ENCODE results near the gene TRIM52. TPM values are rescaled to one million over a fixed set of nuclear protein-coding genes. Genes with fewer than 3 reads are reported as not detected.
A peak's percentile ranks its signal among the peaks of the same experiment; 100 is the strongest.

Gene TRIM52
- total and polyA plus RNA-seq, 2 of the 13 experiments (the other 11 are each of a cell fraction or from before 2014, with no cell fraction given): 7.2 to 11.6 TPM

GRCh38 chr5:181243564-181244343 is 17.2 kb downstream of the TRIM52 start, which contains the start of gene RACK1 (continued):
- TF ChIP-seq, protein P1, sequence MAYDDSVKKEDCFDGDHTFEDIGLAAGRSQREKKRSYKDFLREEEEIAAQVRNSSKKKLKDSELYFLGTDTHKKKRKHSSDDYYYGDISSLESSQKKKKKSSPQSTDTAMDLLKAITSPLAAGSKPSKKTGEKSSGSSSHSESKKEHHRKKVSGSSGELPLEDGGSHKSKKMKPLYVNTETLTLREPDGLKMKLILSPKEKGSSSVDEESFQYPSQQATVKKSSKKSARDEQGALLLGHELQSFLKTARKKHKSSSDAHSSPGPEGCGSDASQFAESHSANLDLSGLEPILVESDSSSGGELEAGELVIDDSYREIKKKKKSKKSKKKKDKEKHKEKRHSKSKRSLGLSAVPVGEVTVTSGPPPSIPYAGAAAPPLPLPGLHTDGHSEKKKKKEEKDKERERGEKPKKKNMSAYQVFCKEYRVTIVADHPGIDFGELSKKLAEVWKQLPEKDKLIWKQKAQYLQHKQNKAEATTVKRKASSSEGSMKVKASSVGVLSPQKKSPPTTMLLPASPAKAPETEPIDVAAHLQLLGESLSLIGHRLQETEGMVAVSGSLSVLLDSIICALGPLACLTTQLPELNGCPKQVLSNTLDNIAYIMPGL (CRISPR knock-in tag; IDR thresholded peaks at IDR 0.05; ENCODE audit: borderline replicate concordance in 1 of 2, low read depth in 1 of 2): peak; percentile 85 to 89
- no peak for TF ChIP-seq ZMAT3 (CRISPR knock-in tag; conservative IDR thresholded peaks at IDR 0.05)
- no peak for TF ChIP-seq PRDM15 (CRISPR knock-in tag; IDR thresholded peaks at IDR 0.05)
- TF ChIP-seq MEIS2 (CRISPR knock-in tag; IDR thresholded peaks at IDR 0.05): no peak
- TF ChIP-seq RELA (CRISPR knock-in tag; IDR thresholded peaks at IDR 0.05): no peak
- TF ChIP-seq, protein P2, sequence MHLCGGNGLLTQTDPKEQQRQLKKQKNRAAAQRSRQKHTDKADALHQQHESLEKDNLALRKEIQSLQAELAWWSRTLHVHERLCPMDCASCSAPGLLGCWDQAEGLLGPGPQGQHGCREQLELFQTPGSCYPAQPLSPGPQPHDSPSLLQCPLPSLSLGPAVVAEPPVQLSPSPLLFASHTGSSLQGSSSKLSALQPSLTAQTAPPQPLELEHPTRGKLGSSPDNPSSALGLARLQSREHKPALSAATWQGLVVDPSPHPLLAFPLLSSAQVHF (CRISPR knock-in tag; IDR thresholded peaks at IDR 0.05): peak; percentile 64; the same call in 1 of the 2 replicates
- TF ChIP-seq ZNF235 (CRISPR knock-in tag; IDR thresholded peaks at IDR 0.05; ENCODE audit: borderline replicate concordance): no peak
- peak; percentile 63; the same call in 1 of the 2 replicates for TF ChIP-seq ZBTB39 (CRISPR knock-in tag; IDR thresholded peaks at IDR 0.05)
- TF ChIP-seq MXD4 (CRISPR knock-in tag; IDR thresholded peaks at IDR 0.05): peak; percentile 73; the same call in 1 of the 2 replicates
- TF ChIP-seq NFE2L1 (CRISPR knock-in tag; IDR thresholded peaks at IDR 0.05; ENCODE audit: borderline replicate concordance): no peak
- peak; percentile 36; the same call in 1 of the 2 replicates for TF ChIP-seq ZNF331 (CRISPR knock-in tag; IDR thresholded peaks at IDR 0.05)
- no peak for TF ChIP-seq HNRNPUL1 (IDR thresholded peaks at IDR 0.05; ENCODE audit: low read depth, low read length)
- peak; percentile 55; the same call in 1 of the 2 replicates for TF ChIP-seq SP5 (CRISPR knock-in tag; IDR thresholded peaks at IDR 0.05; ENCODE audit: borderline replicate concordance, low read depth)
- no peak for TF ChIP-seq SP1 (IDR thresholded peaks at IDR 0.05)
- TF ChIP-seq SP1 (CRISPR knock-in tag; IDR thresholded peaks at IDR 0.05): peak; percentile 54; the same call in 1 of the 2 replicates
- TF ChIP-seq ZNF468 (CRISPR knock-in tag; IDR thresholded peaks at IDR 0.05): no peak
- peak; percentile 75 for TF ChIP-seq GABPA (IDR thresholded peaks at IDR 0.05; ENCODE audit: low read depth, low read length)
- TF ChIP-seq GABPA (CRISPR knock-in tag; IDR thresholded peaks at IDR 0.05; ENCODE audit: low read depth): peak; percentile 97
- TF ChIP-seq KAT8 (CRISPR knock-in tag; IDR thresholded peaks at IDR 0.05): peak; percentile 87
- TF ChIP-seq ZNF138 (CRISPR knock-in tag; IDR thresholded peaks at IDR 0.05; ENCODE audit: low read depth): 0 out of 2 replicates have a peak, but pooled peaks have one; percentile 81
- no peak for TF ChIP-seq ZNF598 (CRISPR knock-in tag; IDR thresholded peaks at IDR 0.05; ENCODE audit: borderline replicate concordance)

All from HepG2 (cell line).